ENCODE results near the gene MIP. TPM values are rescaled to one million over a fixed set of nuclear protein-coding genes. Genes with fewer than 3 reads are reported as not detected.
A peak's percentile ranks its signal among the peaks of the same experiment; 100 is the strongest.
"Not testable (repeated sequence)": the region's sequence is repeated elsewhere in the genome, so short reads cannot be mapped to it uniquely, and the experiment has no call there.

Gene MIP
- total and polyA plus RNA-seq, 7 donors: 0.09 TPM; not detected in 6

DNA sequence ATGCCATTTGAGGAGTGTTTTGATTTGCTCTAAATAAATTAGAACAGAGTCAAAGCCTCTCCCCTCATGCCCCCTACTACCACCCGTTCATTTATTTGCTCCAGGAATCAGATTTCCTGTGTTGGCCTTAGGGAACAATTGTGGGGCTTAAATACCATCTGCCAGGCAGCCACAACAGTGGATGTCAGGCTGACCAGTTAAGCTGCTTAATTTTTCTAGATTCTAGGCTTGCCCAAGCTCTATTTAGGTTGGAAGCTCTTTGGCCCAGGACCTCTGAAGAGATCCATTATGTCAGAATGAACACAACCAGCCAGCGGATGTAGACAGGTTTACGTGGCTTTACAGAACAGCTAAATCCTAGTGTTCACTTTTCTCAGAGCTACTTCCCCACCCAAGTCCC, 4.2 kb downstream of the MIP start:
- DNase-seq: no peak
- intact Hi-C loops (cut with DNase I): no loop called here
- WGBS, 2 donors: 92 to 94% methylated on average over 3 of the region's 3 CpGs
- H3K4me3 ChIP-seq: no peak overlapping the region
- H3K4me1 ChIP-seq: peaks cover 0 to 13% (median 3%) of the 10 kb centered on the region in 4 donors
- peak overlapping the region in 1 of 4 donors; percentile 92 for H3K27ac ChIP-seq
- TF ChIP-seq EP300 (IDR thresholded peaks at IDR 0.05) (no peak), POLR2A (IDR thresholded peaks at IDR 0.05) (no peak), POLR2AphosphoS5 (IDR thresholded peaks at IDR 0.05) (no peak)
- TF ChIP-seq, protein P1, sequence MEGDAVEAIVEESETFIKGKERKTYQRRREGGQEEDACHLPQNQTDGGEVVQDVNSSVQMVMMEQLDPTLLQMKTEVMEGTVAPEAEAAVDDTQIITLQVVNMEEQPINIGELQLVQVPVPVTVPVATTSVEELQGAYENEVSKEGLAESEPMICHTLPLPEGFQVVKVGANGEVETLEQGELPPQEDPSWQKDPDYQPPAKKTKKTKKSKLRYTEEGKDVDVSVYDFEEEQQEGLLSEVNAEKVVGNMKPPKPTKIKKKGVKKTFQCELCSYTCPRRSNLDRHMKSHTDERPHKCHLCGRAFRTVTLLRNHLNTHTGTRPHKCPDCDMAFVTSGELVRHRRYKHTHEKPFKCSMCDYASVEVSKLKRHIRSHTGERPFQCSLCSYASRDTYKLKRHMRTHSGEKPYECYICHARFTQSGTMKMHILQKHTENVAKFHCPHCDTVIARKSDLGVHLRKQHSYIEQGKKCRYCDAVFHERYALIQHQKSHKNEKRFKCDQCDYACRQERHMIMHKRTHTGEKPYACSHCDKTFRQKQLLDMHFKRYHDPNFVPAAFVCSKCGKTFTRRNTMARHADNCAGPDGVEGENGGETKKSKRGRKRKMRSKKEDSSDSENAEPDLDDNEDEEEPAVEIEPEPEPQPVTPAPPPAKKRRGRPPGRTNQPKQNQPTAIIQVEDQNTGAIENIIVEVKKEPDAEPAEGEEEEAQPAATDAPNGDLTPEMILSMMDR (IDR thresholded peaks at IDR 0.05): no peak
- no peaks in the 10 kb centered on the region for H3K27me3 ChIP-seq
- no peaks in the 10 kb centered on the region for H3K9me3 ChIP-seq
- H3K36me3 ChIP-seq: no peaks in the 10 kb centered on the region

DNA sequence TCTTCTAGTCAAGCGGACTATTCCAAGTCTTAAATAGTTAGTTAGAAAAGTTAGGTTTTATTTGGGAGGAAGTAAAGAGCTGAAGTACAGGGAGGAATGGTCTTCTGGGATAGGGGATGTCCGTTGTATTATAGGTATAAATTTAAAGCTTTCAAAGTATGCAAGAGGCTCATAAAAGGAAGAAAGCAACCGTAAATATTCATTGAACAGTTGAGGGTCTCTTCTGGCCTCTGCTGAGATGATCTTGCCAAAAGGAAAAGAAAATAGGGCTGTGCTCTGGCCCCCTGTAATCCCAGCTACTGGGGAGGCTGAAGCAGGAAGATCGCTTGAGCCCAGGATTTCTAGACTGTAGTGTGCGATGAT, 4.9 kb downstream of the MIP start:
- 32 to 34% methylated on average over 5 of the region's 5 CpGs for WGBS, 2 donors
- intact Hi-C loops (cut with DNase I): loop anchor here (1.0 kb wide), 1 partner anchor 89 kb away; the partner anchor contains the start of gene STAT2
- no peaks in the 10 kb centered on the region for H3K9me3 ChIP-seq

DNA sequence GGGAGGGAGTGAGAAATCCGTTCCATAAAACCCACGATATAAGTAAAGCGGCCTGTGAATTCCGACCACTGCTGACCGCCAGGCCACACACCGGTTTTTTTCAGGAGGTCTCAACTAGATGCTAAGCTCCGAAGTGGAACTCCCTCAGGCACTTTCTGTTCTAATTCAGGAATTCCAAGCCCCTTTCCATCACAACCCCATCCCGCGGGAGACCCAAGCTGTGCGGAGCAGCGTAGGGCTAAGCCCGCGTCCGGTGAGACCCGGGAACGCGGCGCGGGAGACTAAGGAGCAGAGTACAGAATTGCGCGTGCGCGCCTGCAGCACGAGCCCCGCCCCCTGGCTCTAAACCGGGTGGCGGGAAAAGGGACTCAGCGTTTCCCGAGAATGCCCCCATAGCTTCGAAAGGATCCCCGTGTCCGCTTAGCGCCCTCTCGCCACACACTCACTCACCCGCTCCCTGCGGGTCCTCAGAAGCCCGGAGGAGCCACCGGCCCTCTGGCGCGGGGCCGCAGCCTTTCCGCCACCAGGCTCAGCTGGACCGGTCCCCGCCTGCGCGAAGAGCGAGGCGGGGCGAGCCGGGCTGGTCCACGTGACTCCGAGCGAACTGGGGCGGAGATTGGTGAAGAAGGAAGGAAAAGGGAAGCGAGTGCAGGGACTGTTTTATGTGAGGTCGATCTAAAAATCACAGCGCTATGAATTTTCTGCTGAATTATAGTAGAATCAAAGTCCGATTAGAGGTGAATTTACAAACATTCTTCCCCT, 5.4 kb downstream of the MIP start, which contains the start of gene TIMELESS:
Gene TIMELESS, minus strand, starts transcription at position 567 of the 762 bp plus-strand sequence. CDS start 15,256 bp downstream, outside the sequence.
- H3K4me1 ChIP-seq: peaks cover 0 to 13% (median 3%) of the 10 kb centered on the region in 4 donors
- H3K4me3 ChIP-seq: peak within 1 kb of the TSS; percentile 54 to 75 (median 63)
- no peaks in the 10 kb centered on the region for H3K36me3 ChIP-seq
- no peaks in the 10 kb centered on the region for H3K27me3 ChIP-seq
- 0 to 1% methylated on average over 58 of the region's 58 CpGs for WGBS, 2 donors
- TF ChIP-seq POLR2AphosphoS5 (IDR thresholded peaks at IDR 0.05) (peak; percentile 85 to 94 (median 92)), EP300 (IDR thresholded peaks at IDR 0.05) (no peak), POLR2A (IDR thresholded peaks at IDR 0.05) (peak; percentile 75 to 82)
- TF ChIP-seq, protein P1 (IDR thresholded peaks at IDR 0.05): peak in 2 of 4 experiments; percentile 5 to 23
- no peaks in the 10 kb centered on the region for H3K9me3 ChIP-seq
- DNase-seq: peak; percentile 95
- intact Hi-C loops (cut with DNase I): loop anchor here (1.0 kb wide), 1 partner anchor 89 kb away; the partner anchor contains the start of gene STAT2
- H3K27ac ChIP-seq: peak within 1 kb of the TSS; percentile 89 to 92 (median 90)

More for the DNA sequence above, 4.9 kb downstream of the MIP start:
- peak overlapping the region; percentile 54 to 75 (median 63) for H3K4me3 ChIP-seq
- H3K27me3 ChIP-seq: no peaks in the 10 kb centered on the region
- peaks cover 0 to 13% (median 3%) of the 10 kb centered on the region in 4 donors for H3K4me1 ChIP-seq
- peak overlapping the region; percentile 89 to 92 (median 90) for H3K27ac ChIP-seq
- TF ChIP-seq POLR2A (IDR thresholded peaks at IDR 0.05): no peak
- no peak for TF ChIP-seq POLR2AphosphoS5 (IDR thresholded peaks at IDR 0.05)
- TF ChIP-seq EP300 (IDR thresholded peaks at IDR 0.05): no peak
- no peaks in the 10 kb centered on the region for H3K36me3 ChIP-seq
- DNase-seq: no peak

DNA sequence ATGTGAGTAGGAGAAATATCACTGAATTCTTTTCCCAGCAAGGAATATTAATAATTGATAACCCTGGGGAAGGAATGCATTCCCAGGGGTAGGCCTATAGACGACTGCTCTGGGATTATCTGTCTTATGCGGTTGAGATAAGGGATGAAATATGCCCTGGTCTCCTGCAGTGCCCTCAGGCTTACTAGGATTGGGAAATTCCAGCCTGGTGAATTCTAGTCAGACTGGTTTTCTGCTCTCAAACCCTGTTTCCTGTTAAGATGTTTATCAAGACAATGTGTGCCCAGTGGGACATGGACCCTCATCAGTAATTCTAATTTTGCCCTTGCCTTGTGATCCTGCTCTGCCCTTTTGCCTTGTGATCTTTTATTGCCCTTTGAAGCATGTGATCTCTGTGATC, 11.2 kb downstream of the MIP start:
- intact Hi-C loops (cut with DNase I); DNase-seq: not testable (repeated sequence)

DNA sequence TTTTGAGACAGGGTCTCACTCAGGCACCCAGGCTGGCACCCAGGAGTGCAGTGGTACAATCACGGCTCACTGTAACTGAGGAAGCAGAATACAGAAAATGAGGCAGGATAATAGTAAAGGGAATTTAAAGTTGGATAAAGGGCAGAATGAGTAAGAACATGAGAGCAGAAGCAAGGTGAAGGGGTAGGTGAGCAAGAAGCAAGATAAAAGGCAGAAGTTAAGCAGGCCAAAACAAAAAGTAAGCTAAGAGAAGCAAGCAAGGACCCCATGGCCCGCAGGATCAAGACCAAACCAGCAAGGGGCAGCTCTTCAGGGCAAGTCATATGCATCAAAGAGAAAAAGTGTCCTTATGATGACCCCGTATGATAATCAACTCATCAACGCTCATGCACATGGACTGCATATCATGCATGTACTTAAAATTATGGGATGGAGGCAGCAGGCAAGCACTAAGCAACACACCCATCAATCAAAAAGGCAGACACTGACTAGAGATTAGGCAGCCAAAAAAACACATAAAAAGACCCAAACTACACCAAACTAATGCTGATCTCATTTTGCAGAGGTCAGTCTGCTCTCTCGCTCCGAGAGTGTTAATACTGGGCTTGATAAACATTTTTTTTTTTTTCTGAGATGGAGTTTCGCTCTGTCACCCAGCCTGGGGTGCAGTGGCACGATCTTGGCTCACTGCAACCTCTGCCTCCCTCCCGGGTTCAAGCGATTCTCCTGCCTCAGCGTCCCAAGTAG, 16.9 kb downstream of the MIP start:
- no peak for TF ChIP-seq EP300 (IDR thresholded peaks at IDR 0.05)
- TF ChIP-seq, protein P1 (IDR thresholded peaks at IDR 0.05): no peak
- no peak for TF ChIP-seq POLR2AphosphoS5 (IDR thresholded peaks at IDR 0.05)
- TF ChIP-seq POLR2A (IDR thresholded peaks at IDR 0.05): no peak
- WGBS, 2 donors: 89 to 93% methylated on average over 11 of the region's 11 CpGs
- intact Hi-C loops (cut with DNase I): no loop called here
- Histone ChIP-seq H3K36me3 (peaks cover 0 to 6% (median 0%) of the 10 kb centered on the region in 4 donors), H3K4me3 (no peak overlapping the region), H3K27ac (no peak overlapping the region), H3K27me3 (no peaks in the 10 kb centered on the region), H3K9me3 (no peaks in the 10 kb centered on the region), H3K4me1 (no peaks in the 10 kb centered on the region)
- DNase-seq: no peak

More for the DNA sequence above, 11.2 kb downstream of the MIP start:
- H3K4me3 ChIP-seq, H3K9me3 ChIP-seq, H3K4me1 ChIP-seq, H3K36me3 ChIP-seq, H3K27ac ChIP-seq, H3K27me3 ChIP-seq: not testable (repeated sequence)
- 80 to 83% methylated on average over 2 of the region's 2 CpGs for WGBS, 2 donors

Measured in sigmoid colon (tissue), 7 donors.